ENCODE measurements around the gene GPS1.

Gene GPS1

DNA sequence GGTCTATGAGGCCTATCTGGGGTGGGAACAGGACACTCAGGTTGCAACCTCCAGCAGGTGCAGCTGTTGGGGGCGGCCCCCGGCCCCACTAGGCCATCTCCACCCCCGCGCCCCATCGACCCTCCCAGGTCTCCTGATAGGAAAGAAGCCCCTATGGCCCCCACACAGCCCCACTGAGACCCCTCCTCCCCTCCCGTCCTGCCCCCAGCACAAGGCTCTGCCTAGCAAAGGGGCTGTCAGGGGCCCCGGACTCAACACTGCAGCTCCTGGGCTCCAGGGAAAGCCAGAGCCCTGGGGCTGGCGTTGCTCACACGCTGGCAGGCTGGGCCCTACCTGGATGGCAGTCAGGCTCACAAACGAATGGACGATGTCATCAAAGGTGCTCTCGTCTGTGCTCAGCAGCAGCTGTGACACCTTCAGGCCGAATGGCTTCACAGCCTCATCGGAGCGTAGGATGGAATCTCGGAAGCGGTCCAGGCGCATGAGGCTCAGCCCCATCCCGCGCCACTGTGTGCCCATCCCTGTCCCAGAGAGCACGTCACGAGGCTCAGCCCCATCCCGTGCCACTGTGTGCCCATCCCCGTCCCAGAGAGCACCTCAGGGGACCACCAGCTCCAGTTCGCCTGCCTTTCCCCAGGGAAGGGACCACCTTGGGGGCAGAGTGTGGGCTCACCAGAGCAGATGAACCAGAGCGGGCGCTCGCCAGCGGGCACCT is 39.0 kb downstream of the GPS1 start:
- no peak for DNase-seq (ENCODE audit: low spot score)

DNA sequence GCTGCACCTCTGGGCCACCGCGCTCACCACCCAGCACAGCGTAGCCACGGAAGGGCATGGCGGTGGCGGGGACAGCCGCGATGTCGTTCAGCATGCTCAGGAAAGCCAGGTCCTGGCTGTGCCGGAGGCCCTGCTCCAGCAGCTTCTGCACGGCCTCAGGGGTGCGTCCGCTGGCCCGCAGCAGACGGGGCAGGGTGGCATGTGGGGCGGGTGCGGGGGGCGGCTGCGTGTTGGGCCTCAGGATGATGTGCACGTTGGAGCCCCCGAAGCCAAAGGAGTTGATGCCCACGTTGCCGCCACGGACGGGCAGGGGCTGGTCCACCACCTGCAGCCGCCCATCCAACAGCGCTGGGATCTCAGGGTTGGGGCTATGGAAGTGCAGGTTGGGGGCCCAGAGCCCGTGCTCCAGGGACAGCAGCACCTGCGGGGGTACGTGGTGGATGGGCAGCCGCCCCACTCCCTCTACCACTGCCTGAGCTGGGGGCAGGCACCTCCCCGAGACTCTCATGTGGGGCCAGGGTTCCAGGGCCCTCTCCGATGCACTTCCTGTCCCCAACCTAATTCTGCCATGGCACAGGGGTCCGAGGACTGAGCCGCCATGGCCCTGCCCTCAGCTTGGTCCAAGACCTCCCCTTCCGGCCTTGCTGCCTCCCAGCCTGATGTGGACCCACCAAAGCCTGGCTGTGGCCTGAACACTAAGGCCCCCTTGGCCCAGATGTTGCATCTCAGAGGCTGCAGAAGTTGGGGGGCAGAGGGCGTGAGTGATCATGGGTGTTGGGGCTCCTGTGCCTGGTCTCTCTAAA is 39.8 kb downstream of the GPS1 start:
- DNase-seq (ENCODE audit: low spot score): no peak

DNA sequence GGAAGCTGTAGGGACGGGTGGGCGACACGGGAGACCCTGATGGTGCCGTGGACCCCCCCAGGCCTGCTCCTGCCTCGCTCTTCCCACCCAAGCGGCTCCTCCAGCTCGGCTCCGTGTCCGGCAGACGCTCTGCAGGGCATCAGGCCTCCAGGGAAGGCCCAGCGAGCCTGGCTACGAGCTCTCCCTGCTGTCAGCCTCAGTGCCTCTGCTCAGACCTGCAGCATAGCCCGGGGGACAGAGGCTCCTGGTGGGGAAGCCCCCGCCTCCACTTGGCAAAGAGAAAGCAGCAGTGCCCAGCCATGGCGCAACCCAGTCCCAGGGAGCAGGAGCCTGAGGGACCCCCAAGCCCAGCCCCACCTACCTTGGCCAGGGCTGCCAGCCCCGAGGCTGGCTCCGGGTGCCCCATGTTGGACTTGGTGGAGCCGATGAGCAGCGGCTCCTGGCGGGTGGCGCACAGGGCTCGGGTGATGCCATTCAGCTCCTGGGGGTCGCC is 40.4 kb downstream of the GPS1 start:
- no peak for DNase-seq (ENCODE audit: low spot score)

DNA sequence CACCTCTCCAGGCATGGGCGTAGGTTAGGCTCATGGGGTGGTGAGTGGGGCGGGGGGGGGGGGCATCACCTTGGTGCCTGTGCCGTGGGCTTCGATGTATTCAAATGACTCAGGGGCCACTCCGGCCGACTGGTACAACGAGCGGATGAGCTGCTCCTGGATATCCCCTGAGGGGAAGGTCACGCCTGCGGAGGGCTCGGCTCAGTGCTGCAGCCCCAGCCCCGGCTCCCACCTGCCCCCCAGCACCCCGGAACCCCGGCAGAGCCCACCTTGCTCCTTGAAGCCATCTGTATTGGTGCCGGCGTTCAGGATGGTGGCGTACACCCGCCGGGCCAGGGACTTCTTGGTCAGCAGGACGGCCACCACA is 40.9 kb downstream of the GPS1 start:
- no peak for DNase-seq (ENCODE audit: low spot score)

DNA sequence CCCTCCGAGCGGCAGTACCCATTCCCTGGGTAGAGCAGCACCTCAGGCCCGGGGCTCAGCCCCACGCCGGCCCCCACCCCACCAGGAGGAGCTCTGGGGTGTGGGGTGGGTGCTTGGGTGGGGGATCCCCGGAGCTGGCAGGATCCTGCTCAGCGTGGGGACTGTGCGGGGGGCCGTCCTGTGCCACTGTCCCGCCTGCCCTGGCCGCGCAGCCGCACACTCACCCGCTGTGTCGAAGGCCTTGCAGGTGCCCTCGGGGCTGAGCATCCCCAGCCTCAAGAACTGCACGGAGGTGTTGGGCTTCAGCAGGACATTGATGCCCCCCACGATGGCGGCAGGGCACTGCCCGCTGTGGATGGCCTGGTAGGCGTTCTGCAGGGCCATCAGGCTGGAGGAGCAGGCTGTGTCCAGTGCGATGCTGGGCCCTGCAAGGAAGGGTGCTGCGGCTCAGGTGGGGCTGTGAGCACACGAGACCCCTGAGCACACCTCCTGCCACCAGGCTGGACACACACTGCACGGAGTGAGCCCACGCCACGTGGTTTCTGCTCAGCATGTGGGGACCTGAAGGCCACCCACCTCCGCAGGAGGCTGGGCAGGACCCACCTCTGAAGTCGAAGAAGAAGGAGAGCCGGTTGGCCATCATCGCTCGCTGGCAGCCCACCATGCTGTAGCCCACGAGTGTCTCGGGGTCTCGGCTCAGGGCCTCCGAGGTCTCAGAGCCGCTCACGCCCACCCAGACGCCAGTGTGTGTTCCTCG is 41.5 kb downstream of the GPS1 start:
- DNase-seq (ENCODE audit: low spot score): no peak

DNA sequence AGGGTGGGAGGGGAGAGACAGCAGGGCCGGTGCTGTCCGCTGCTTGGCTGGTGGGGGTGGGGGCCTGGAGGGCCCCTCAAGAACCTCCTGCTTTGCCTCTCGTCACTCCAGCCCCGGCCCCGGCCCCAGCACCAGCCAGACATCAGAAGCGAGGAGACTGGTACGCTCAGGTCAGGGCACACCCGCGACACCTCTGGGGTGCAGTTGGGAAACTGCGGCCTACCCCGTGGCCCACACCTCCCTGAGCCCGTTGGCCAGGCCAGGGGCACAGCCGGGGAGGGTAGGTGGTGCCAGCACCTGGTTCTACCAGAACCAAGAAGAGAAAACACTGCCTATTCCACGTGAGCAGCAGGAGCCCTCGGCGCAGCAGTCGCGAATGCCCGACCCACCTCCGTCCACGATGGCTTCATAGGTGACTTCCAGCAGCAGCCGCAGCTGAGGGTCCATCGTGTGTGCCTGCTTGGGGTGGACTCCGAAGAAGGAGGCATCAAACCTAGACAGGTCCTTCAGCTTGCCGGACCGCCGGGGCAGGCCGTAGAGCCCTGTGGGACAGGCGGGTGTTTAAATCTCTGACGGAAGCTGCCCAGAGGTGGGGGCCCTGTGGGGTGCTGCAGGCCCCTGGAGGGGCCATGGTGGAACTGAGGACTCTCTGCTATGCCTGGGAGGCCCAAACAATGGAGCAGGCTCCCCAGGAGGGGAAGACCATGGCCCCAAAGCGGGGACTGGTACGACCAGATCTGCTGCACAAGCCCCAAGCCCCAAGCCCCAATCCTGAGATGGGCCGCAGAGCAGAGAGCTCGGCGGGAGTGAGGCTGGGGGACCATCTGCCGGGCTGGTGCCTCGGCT is 43.5 kb downstream of the GPS1 start:
- no peak for DNase-seq (ENCODE audit: low spot score)

DNA sequence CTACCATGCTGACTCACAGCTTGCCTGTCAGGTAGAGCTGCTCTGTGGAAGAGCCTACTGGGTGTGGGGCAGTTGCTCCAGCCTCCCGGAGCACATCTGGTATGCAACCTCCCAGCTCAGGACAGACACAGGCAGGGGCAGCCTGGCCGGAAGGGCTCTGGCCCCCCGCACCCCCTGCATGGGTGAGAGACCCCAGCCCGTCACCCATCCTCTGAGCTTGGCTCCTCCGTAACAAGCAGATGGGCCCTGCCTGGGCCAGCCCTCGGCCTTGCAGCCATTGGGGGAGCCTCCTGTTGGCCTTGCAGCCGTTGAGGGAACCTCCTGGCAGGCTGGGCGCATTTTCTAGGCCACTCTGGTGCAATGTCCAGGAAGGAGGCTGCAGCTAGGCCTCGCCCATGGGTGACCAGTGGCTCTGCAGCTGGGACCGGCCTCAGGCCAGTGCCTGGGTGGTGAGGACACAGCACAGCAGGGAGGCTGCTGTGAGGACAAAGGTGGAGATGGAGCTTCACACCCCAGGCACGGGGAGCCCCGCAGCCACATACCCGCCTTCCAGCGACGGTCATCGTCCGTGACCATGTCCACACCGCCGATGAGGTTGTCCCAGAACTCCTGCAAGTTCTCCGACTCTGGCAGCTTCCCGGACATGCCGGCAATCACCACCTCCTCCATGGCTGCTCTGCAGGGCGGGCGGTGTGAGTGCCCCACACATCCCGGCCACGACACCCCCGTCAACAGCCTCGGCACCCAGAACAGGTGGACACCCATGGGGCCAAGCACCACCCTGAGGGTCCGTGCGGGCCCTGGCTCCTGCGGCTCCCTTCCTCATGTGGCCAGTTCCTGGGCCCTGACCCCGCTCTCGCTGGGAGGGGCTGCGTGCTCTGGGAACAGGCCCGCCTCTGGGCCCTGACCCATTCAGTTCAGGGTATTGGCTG is 44.3 kb downstream of the GPS1 start:
- DNase-seq (ENCODE audit: low spot score): peak; percentile 44

DNA sequence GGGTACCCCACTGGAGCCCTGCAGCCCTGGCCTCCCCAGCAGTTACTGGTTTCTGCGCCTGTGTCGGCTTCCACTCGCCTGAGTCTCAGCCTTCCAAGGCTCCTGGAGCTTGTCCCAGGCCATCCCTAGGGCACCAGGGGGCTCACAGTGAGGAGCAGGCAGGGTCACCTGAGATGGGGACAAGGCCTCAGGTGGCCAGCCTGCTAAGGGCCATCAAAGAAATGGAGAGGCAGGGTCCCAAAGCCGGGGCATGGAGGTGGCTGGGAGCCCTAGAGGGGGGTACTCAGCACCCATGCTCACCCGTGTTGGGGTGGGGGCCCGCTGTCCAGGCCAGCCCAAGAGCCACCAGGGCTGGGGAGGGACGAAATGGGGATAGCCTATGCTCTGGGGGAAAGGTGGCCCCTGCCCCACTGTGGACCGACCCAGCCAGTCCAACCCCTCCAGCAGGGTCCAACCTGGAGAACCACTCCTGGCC is 45.0 kb downstream of the GPS1 start:
- no peak for DNase-seq (ENCODE audit: low spot score)

DNA sequence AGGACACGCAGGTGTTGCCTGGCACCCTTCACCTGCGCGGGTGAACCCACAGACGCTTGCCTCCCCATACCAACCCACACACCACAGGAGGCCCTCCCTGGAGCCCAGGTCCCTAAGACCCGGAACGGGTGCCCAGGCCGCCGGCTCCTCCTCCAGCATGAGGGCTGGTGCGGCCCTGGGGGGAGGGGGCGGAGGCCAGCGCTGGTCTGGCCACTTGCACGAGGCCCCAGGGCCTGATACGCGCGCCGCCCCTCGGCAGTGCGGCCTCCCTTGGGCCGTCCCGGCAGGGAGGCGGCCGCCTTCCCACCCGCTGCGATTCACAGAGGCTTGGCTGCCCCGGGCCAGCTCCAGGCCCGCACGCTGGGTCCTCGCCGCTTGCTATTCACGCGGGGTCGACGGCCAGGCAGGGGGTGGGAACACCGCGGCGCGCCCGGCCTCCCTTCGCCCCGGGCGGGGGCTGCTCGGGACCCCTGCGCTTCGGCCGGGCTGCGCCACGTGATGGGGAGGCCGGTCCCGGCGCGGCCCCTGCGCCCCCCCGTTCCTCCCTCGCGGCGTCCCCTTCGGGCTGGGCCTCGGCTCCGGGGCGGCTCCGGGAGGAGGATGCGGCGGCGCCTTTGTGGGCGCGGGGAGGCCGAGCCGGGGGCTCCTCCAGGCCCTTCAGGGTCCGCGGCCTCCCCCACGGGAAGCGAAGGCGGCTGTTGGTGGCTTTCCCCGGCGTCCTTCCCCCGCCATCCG is 45.7 kb downstream of the GPS1 start:
- peak; percentile 56 for DNase-seq (ENCODE audit: low spot score)

DNA sequence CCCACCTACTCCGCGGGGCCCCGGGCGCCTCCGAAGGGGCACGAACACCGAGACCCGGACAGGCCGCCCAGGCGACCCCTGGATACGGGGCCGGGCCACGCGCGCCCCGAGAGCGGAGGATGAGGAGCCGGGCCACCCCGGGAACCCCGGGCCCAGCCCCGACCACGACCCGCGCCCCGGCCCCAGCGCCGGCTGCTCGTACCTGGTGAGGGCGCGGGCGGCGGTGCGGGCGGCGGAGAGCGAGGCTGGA is 46.1 kb downstream of the GPS1 start:
- DNase-seq (ENCODE audit: low spot score): no peak

DNA sequence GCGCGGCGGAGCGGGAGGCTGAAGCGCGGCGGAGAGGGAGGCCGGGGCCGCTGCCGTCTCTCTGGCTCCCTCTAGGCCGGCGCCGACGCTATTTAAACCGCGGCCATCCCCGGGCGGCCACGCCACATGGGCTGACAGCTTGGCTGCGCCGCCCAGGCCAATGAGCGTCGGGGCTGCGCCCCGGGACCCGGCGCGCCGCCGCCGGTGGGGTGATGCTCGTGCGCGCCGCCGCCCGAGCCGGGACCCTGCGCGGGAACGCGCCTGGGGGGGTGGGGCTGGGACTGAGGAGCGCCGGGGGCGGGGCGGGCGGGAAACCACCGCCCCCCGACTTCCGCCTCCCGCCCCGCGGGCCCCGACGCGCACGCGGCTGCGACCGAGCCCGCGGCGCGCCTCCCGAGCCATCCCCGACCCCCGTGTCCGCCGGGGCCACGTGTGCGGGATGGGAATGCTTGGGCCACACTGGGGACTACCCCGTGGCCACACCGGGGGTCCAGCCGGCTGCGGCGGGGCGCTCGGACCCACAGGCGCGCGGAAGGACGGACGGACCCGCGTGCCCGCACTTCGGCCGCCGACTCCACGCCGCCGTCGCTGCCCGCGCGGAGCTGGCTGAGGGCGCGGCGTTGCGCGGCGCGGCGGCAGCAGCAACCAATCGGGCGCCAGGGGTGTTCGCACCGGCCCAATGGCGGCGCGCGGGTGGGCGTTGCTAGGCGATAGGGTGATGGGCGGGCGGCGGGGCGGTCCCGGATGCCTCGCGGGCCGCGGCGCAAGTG is 46.7 kb downstream of the GPS1 start, which contains the start of gene FASN:
Gene FASN (minus strand): TSS at position 68 of the 770 bp plus-strand sequence. CDS start 1,791 bp downstream, outside the sequence.
- DNase-seq (ENCODE audit: low spot score): peak; percentile 94

DNA sequence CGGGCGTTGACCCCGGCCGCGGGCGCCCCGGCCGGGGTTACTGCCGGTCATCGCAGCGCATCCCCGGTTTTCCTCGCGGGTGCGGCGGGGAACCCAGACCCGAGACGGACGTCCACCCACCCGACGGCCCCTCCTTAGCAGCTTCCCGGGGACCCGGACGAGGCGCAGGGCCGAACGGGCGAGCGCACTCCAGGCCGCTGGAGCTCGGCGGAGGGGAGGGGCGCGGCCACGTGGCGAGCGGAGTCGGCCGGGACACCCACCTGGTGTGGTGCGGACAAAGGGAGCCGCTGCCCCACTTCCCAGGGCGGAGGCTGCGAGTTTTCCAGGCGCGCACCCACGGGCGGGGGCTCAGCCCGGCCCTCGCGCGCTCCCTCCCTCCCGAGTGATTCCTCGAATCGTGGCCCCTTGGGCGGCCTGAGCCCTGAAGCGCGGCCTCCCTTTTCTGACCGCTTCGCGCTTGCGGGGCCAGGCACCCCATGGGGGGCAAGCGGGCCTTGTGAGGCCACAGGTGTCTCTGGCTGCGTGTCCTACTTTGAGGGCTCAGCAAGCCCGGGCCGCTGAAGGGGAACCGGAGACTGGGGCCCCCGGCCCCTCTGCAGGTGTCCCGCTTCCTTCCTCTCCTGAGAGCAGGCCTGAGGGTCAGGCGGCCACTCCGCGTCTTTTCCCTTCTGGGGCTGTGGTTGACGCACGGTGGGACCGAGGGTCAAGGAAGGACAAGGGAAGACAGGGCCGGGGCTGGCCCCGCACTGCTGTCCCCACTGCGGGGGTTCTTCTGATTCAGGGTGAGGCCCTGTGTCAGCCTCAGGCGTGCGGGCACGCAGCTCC is 47.5 kb downstream of the GPS1 start:
- DNase-seq (ENCODE audit: low spot score): peak; percentile 48

DNA sequence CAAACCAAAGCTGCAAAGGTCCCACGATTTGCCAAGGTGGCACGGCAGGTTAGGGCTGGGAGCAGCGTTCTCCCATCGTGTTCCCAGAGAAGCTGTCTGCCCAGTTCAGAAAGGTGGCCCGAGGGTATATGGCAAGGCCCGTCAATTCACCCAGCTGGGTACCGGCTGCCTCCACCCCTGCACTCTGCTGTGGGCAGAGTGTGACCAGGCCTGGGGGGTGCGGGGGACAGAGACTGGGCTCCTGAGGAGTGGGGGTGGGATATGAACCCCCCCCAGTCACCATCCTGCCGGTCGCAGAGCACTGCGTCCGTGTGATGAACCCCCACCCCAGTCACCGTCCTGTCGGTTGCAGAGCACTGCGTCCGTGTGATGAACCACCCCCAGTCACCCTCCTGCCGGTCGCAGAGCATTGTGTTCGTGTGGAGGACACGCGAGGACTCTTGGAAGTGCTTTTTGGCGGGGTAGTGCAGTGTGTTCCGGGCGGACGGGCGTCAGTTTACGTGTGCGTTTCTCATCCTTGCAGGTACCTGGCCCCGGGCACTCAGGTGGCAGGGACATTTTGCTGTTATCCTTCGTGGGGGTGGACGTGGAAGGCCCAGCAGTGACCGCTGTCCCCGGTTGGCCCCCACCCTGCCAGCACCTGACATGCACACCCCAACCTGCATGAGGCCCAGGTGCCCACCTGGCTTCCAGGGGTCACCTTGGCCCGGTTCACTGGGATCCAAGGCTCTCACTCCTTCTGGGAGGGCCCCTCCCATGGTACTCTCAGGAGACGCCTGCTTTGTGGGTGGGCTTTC is 49.0 kb downstream of the GPS1 start:
- no peak for DNase-seq (ENCODE audit: low spot score)

DNA sequence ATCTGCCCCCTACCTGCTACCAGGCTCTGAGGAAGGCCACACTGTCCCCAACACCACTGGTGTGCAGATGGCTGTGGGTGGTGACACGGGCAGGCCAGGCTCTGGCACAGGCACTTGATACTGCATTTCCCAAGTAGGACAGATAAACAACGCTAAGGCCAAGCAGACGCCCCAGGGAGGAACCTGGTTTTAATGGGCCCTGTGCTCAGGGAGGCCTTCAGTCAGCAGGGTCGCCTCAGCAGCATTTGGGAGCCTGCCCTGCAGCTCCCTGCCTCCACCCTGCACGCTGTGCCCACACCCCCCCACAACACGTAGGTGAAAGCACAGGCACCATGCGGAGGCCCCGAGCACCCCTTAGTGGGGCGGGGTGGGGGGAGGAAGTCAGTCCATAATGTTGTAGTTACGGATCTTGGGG is 49.6 kb downstream of the GPS1 start:
- DNase-seq (ENCODE audit: low spot score): no peak

DNA sequence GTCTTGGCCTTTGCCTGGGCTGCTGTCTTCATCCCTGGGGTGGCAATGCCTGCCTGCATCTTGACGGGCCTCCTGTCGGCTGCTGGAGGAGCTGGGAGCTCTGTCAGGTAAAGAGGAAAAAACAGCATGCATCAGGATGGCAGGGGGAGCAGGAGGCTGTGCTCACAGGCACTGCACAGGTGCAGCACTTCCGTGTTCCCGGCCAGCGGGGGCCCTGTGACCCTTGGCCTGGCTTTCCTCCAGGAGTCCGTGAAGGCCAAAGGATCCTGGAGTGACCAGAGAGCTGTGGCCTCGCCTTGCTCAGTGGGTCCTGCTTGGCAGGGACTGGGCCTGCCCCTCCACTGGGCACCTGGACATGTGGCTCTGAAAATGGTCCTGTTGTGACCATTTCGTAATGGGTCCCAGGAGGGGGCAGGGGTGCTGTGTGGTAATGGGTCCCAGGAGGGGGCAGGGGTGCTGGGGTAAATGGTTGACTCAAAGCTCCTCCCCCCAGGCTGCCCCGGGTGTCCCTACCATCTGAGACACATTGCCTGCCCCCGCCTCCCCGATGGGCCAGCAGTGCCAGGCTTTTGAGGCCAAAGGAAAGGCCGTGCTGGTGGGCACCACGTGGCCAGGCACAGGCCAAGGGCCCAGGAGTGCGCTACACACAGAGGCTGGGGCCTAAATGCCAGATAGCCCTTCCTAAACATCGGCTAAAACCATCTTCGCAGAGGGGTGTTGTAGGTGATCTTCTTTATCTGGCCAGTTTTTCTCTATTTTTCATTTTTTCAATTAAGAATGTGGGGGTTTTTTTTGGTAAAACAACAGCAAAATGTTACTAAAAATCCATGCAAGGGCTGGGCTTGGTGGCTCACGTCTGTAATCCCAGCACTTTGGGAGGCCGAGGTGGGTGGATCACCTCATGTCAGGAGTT is 50.3 kb downstream of the GPS1 start:
- no peak for DNase-seq (ENCODE audit: low spot score)
